Measurements from ENCODE around the gene CERS5.

GRCh38 chr12:50082644-50083043, 84.5 kb downstream of the CERS5 start:
- TF ChIP-seq CTCF (IDR thresholded peaks at IDR 0.05; ENCODE audit: low read length) (no peak), EZH2 (IDR thresholded peaks at IDR 0.05; ENCODE audit: borderline replicate concordance, low read length) (no peak)

All from OCI-LY1 (cell line).